Gastrocnemius medialis (tissue), 4 donors: ENCODE measurements around the gene USP46. TPM values are rescaled to one million over a fixed set of nuclear protein-coding genes. Genes with fewer than 3 reads are reported as not detected.
A peak's percentile ranks its signal among the peaks of the same experiment; 100 is the strongest.

Source experiments
- ATAC-seq, 2 donors: fragments of 150-250 bp; one replicate each; pipeline ENCODE4 v1.9.1; 2016
- DNase-seq, 2 donors: peaks; one replicate each; pipeline ENCODE4 v3.0.0-alpha.2; 2019
- H3K27ac ChIP-seq, 4 donors: fragments of 200-600 bp; sonication (generic); 1 replicate in 1 of 4; 2 replicates in 3 of 4; pipeline ENCODE4 v1.5.1; 2016 to 2018; ENCODE audit warnings: mild to moderate bottlenecking in 2 of 4, moderate library complexity in 1 of 4
- H3K27me3 ChIP-seq, 3 donors: fragments of 200-600 bp; sonication (generic) in 2 of 3; 1 replicate in 1 of 3; 2 replicates in 2 of 3; pipeline versions ENCODE4 v1.5.1 to v1.6.0; 2016 to 2019; ENCODE audit warnings: mild to moderate bottlenecking in 1 of 3, moderate library complexity in 1 of 3
- H3K36me3 ChIP-seq, 2 donors: fragments of 200-600 bp; sonication (generic) in 1 of 2; one replicate each; pipeline ENCODE4 v1.5.1; 2017 to 2018
- H3K4me1 ChIP-seq, 2 donors: fragments of 200-600 bp; sonication (generic) in 1 of 2; one replicate each; pipeline ENCODE4 v1.5.1; 2016 to 2017; ENCODE audit warnings: mild to moderate bottlenecking in 2 of 2
- H3K4me3 ChIP-seq, 4 donors: fragments of 200-600 bp; sonication (generic) in 3 of 4; 1 replicate in 1 of 4; 2 replicates in 3 of 4; pipeline ENCODE4 v1.5.1; 2016 to 2019; ENCODE audit warnings: mild to moderate bottlenecking in 2 of 4
- H3K9me3 ChIP-seq, 3 donors: fragments of 200-600 bp; sonication (generic) in 2 of 3; 1 replicate in 1 of 3; 2 replicates in 2 of 3; pipeline ENCODE4 v1.5.1; 2016 to 2019
- POLR2A ChIP-seq, 2 donors: fragments of 450-650 bp; IDR thresholded peaks; one replicate each; pipeline ENCODE4 v1.6.1; 2017; ENCODE audit warnings: antibody characterized with exemption in 2 of 2, mild to moderate bottlenecking in 2 of 2, moderate library complexity in 2 of 2
- in situ Hi-C, 4 donors: fragments of 200-750 bp; cut with MboI; loops; one replicate each; pipeline versions ENCODE4 v1.15.0 to v1.8.0; 2017; ENCODE audit warnings: low sequenced_read_pairs in 4 of 4
- intact Hi-C: fragments of 100-400 bp; cut with DNase I; formaldehyde crosslinking; loops from one replicate; pipeline ENCODE4 v1.15.1; 2023; ENCODE audit warnings: low total_unique reads
- total RNA-seq, 4 donors: library from RNA; depleted of rRNA; stranded (reverse); fragments of >200 nt; gene quantifications; one replicate each; pipeline versions ENCODE4 v1.1.0 to v1.2.3, GENCODE V29; 2016
- TF ChIP-seq, protein P1 (sequence below), 5 experiments: fragments of 450-650 bp in 3 of 5; fragments of 200-600 bp in 2 of 5; sonication (generic) in 2 of 5; IDR thresholded peaks in 4 of 5; conservative IDR thresholded peaks in 1 of 5; 1 replicate in 4 of 5; 2 replicates in 1 of 5; pipeline ENCODE4 v1.5.1; 2016 to 2019; ENCODE audit warnings: antibody characterized with exemption in 5 of 5, mild to moderate bottlenecking in 3 of 5, moderate library complexity in 3 of 5

The USP46 gene
- total RNA-seq, 4 donors from 2014 or later = 8.9 to 13.2 (median 11.8) TPM

DNA sequence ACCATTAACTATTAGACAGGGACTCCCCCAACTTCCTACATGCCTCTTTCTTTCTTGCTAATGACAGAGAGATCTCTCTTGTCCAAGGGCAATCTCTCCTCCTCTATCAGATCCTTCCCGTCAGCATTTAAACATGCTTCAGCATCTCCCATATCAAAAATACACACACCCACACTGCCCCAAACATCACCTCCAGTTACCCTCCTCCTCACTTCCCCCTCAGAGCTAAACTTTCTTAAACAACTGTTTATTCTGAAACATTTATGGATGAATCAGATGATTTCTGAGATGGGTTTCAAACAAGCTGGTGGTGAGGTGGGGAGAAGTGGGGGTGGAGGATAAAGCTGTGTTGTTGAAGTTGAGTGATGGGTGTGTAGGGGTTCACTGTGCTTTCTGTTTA, 23.5 kb downstream of the USP46 start:
- intact Hi-C loops = no loop called here
- no peak overlapping the region for H3K4me3 ChIP-seq
- no peak overlapping the region for H3K27ac ChIP-seq

DNA sequence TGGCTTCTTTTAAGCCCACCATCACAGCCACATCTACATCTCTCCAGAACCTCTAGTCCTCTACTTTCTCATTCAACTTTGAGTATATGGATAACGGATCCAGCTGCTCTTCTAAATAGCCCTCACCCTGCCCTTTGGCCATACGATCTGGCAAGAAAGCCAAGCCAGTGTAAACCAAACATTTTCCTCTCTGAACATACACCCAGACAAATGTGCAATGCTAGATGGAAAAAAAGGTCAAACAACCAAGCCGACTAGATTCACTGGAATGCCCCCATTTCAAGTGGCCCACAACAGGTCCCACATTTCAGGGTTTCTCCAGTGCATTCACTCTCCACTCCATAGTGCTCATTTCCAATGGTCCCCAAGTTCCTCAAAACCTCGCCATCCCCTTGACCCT, 24.0 kb downstream of the USP46 start:
- Histone ChIP-seq H3K36me3 (no peaks in the 10 kb centered on the region), H3K4me3 (no peak overlapping the region), H3K9me3 (no peaks in the 10 kb centered on the region), H3K4me1 (no peaks in the 10 kb centered on the region), H3K27me3 (no peaks in the 10 kb centered on the region), H3K27ac (no peak overlapping the region)
- in situ Hi-C loops (no loop called here), intact Hi-C loops (no loop called here)
- no peak for DNase-seq
- TF ChIP-seq, protein P1, sequence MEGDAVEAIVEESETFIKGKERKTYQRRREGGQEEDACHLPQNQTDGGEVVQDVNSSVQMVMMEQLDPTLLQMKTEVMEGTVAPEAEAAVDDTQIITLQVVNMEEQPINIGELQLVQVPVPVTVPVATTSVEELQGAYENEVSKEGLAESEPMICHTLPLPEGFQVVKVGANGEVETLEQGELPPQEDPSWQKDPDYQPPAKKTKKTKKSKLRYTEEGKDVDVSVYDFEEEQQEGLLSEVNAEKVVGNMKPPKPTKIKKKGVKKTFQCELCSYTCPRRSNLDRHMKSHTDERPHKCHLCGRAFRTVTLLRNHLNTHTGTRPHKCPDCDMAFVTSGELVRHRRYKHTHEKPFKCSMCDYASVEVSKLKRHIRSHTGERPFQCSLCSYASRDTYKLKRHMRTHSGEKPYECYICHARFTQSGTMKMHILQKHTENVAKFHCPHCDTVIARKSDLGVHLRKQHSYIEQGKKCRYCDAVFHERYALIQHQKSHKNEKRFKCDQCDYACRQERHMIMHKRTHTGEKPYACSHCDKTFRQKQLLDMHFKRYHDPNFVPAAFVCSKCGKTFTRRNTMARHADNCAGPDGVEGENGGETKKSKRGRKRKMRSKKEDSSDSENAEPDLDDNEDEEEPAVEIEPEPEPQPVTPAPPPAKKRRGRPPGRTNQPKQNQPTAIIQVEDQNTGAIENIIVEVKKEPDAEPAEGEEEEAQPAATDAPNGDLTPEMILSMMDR (IDR thresholded peaks at IDR 0.05 in 4 of 5, conservative IDR thresholded peaks at IDR 0.05 in 1 of 5) = no peak
- no peak for TF ChIP-seq POLR2A (IDR thresholded peaks at IDR 0.05)
- no peak for ATAC-seq

More for the DNA sequence above, 23.5 kb downstream of the USP46 start:
- in situ Hi-C loops = no loop called here
- H3K27me3 ChIP-seq = no peaks in the 10 kb centered on the region
- DNase-seq (no peak), ATAC-seq (no peak)
- no peaks in the 10 kb centered on the region for H3K36me3 ChIP-seq
- no peak for TF ChIP-seq POLR2A (IDR thresholded peaks at IDR 0.05)
- TF ChIP-seq, protein P1 (IDR thresholded peaks at IDR 0.05 in 4 of 5, conservative IDR thresholded peaks at IDR 0.05 in 1 of 5) = no peak
- H3K9me3 ChIP-seq = no peaks in the 10 kb centered on the region
- H3K4me1 ChIP-seq = peaks cover 0 to 4% of the 10 kb centered on the region in 2 donors

DNA sequence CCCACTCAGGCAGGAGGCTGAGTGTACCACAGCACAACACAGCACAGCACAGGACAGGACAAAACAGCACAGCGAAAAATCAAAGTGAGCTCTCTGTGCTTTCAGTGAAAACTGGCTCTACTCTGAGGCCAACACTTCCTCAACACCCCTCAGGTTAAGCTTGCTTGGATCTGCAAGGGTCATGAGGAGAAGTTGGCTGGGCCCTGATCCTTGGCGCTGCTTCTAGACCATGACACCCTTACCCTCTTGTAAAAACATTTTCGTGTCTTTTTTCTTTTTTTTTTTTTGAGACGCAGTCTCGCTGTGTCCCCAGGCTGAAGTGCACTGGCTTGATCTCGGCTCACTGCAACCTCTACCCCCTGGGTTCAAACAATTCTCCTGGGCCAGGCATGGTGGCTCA, 25.3 kb downstream of the USP46 start:
- Histone ChIP-seq H3K36me3 (no peaks in the 10 kb centered on the region), H3K9me3 (no peaks in the 10 kb centered on the region), H3K27ac (no peak overlapping the region), H3K27me3 (no peaks in the 10 kb centered on the region), H3K4me3 (no peak overlapping the region), H3K4me1 (peaks cover 7 to 9% of the 10 kb centered on the region in 2 donors)
- ATAC-seq (no peak), DNase-seq (no peak)
- in situ Hi-C loops = no loop called here
- no peak for TF ChIP-seq POLR2A (IDR thresholded peaks at IDR 0.05)
- TF ChIP-seq, protein P1 (IDR thresholded peaks at IDR 0.05 in 4 of 5, conservative IDR thresholded peaks at IDR 0.05 in 1 of 5) = no peak
- intact Hi-C loops = no loop called here

GRCh38 chr4:52628974-52629373, 30.1 kb downstream of the USP46 start:
- Histone ChIP-seq H3K27ac (peak overlapping the region; percentile 36 to 73 (median 58)), H3K9me3 (no peaks in the 10 kb centered on the region), H3K27me3 (no peaks in the 10 kb centered on the region), H3K36me3 (no peaks in the 10 kb centered on the region), H3K4me1 (peaks cover 17 to 19% of the 10 kb centered on the region in 2 donors), H3K4me3 (no peak overlapping the region)
- intact Hi-C loops (loop anchor here (2.0 kb wide), 1 partner anchor 30 kb away; the partner anchor contains the start of gene USP46), in situ Hi-C loops (no loop called here)
- peak; percentile 85 to 90 for ATAC-seq
- no peak for TF ChIP-seq POLR2A (IDR thresholded peaks at IDR 0.05)
- TF ChIP-seq, protein P1 (IDR thresholded peaks at IDR 0.05 in 4 of 5, conservative IDR thresholded peaks at IDR 0.05 in 1 of 5) = no peak
- no peak for DNase-seq

DNA sequence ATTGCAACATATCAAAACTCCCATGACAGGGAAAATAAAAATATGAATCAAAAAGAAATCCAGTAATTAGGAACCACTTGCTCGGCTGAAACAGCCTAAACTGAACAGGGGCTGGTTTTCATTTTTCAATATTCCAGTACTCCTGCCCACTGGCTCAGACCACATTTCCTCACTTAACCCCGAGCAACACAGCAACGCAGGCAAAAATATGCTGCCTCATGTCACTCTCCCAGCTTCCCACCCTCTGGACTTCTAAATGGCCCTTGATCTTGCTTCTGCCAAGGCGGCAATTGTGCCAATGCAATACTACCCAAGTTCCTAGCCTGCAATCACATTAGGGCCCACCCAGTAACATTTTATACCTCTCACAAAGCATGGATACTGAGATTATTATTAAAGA, 30.6 kb downstream of the USP46 start:
- ATAC-seq = peak; percentile 44 to 46

More for the DNA sequence above, 30.6 kb downstream of the USP46 start:
- Histone ChIP-seq H3K36me3 (no peaks in the 10 kb centered on the region), H3K9me3 (no peaks in the 10 kb centered on the region), H3K27me3 (no peaks in the 10 kb centered on the region), H3K27ac (peak overlapping the region; percentile 36 to 73 (median 58)), H3K4me3 (no peak overlapping the region), H3K4me1 (peaks cover 17 to 19% of the 10 kb centered on the region in 2 donors)
- intact Hi-C loops = loop anchor here (2.0 kb wide), 1 partner anchor 30 kb away; the partner anchor contains the start of gene USP46
- in situ Hi-C loops = no loop called here
- TF ChIP-seq POLR2A (IDR thresholded peaks at IDR 0.05) = no peak
- TF ChIP-seq, protein P1 (IDR thresholded peaks at IDR 0.05 in 4 of 5, conservative IDR thresholded peaks at IDR 0.05 in 1 of 5) = no peak
- peak in 1 of 2 donors; percentile 18 for DNase-seq
